GM12878 (cell line): Measurements from ENCODE around the gene KCNMB2. TPM values are rescaled to one million over a fixed set of nuclear protein-coding genes. Genes with fewer than 3 reads are reported as not detected.

Experiments used
- ATAC-seq: fragments of 200-7000 bp; cut with Tn5 transposase; 3 replicates; pipeline ENCODE4 v1.9.1; 2020; ENCODE audit warnings: mild to moderate bottlenecking, moderate library complexity
- BruUV-seq: library from RNA; stranded (reverse); fragments of 400-500 nt; replicated peaks from 2 replicates; lab custom pipeline; 2021; lab: Mats Ljungman, UMichigan
- CTCF ChIA-PET: fragments of 300-600 bp; sonication (Branson Sonifier 250); formaldehyde crosslinking; extraction: SDS; loops from one replicate; lab custom pipeline; 2021; ENCODE audit warnings: inconsistent platforms; lab: Yijun Ruan, JAX
- POLR2A ChIA-PET: fragments of 350-600 bp; formaldehyde crosslinking; extraction: SDS; loops from one replicate; lab custom pipeline; 2021; ENCODE audit warnings: inconsistent platforms; lab: Charles Lee
- RAD21 ChIA-PET: fragments of 300-600 bp; sonication (Branson Sonifier 250); formaldehyde crosslinking; loops from one replicate; lab custom pipeline; 2023; ENCODE audit warnings: antibody characterized with exemption; ENCODE audit not compliant: unreplicated experiment; lab: Charles Lee
- SMC1A ChIA-PET: fragments of 300-600 bp; sonication (Branson Sonifier 250); formaldehyde crosslinking; loops from one replicate; lab custom pipeline; 2023; ENCODE audit not compliant: unreplicated experiment, uncharacterized antibody; lab: Charles Lee
- DNase-seq: peaks from one replicate; pipeline ENCODE4 v3.0.0-alpha.2; 2011; ENCODE audit warnings: low read depth, low spot score
- FAIRE-seq: peaks from 3 replicates; lab custom pipeline; 2011; peaks lifted over from hg19 to GRCh38; lab: Jason Lieb, UNC
- H2AFZ ChIP-seq: 2 replicates; pipeline ENCODE4 v1.6.0; 2011; ENCODE audit warnings: low read depth, low read length, control low read depth; ENCODE audit not compliant: control insufficient read depth
- H3K27ac ChIP-seq: 2 replicates; pipeline ENCODE4 v1.5.1; 2011; ENCODE audit warnings: control low read depth; ENCODE audit not compliant: control insufficient read depth, insufficient read depth
- H3K27me3 ChIP-seq, 2 experiments: replicated peaks in 1 of 2; 2 replicates each; pipeline versions ENCODE4 v1.6.0 to v1.6.1; 2011; ENCODE audit warnings: low read length in 1 of 2; ENCODE audit not compliant: control insufficient read depth in 2 of 2, insufficient read depth in 2 of 2
- H3K36me3 ChIP-seq, 2 experiments: 2 replicates each; pipeline ENCODE4 v1.5.1; 2011; ENCODE audit warnings: low read length in 1 of 2; ENCODE audit not compliant: control insufficient read depth in 2 of 2, insufficient read depth in 2 of 2
- H3K4me1 ChIP-seq: 2 replicates; pipeline ENCODE4 v1.6.1; 2011; ENCODE audit warnings: mild to moderate bottlenecking, low read length, moderate library complexity, mixed read lengths; ENCODE audit not compliant: control insufficient read depth, insufficient read depth
- H3K4me2 ChIP-seq: 2 replicates; pipeline ENCODE4 v1.6.0; 2011; ENCODE audit warnings: control low read depth; ENCODE audit not compliant: control insufficient read depth, insufficient read depth
- H3K4me3 ChIP-seq: fragments of 200-600 bp; sonication (generic); 2 replicates; pipeline ENCODE4 v1.5.1; 2016
- H3K79me2 ChIP-seq: 2 replicates; pipeline ENCODE4 v1.6.0; 2011; ENCODE audit warnings: low read length; ENCODE audit not compliant: control insufficient read depth, insufficient read depth
- H3K9ac ChIP-seq: 2 replicates; pipeline ENCODE4 v1.8.0; 2011; ENCODE audit warnings: low read length, control low read depth, mixed read lengths; ENCODE audit not compliant: control insufficient read depth, insufficient read depth
- H3K9me3 ChIP-seq: replicated peaks from 3 replicates; pipeline ENCODE4 v1.5.1; 2011; ENCODE audit warnings: mild to moderate bottlenecking, low read length; ENCODE audit not compliant: control insufficient read depth, insufficient read depth
- H4K20me1 ChIP-seq: 2 replicates; pipeline ENCODE4 v1.6.0; 2011; ENCODE audit not compliant: control insufficient read depth, insufficient read depth
- BACH1 ChIP-seq: fragments of 450-650 bp; IDR thresholded peaks from 2 replicates; pipeline ENCODE4 v1.6.1; 2017; ENCODE audit warnings: mild to moderate bottlenecking, borderline replicate concordance
- CHD1 ChIP-seq: IDR thresholded peaks from 2 replicates; pipeline ENCODE4 v1.6.1; 2012; ENCODE audit warnings: low read depth, low read length, improper control_type of control experiment
- ETV6 ChIP-seq, 2 experiments: fragments of 450-650 bp in 1 of 2; IDR thresholded peaks in 1 of 2; conservative IDR thresholded peaks in 1 of 2; 2 replicates each; pipeline ENCODE4 v1.6.1; 2014; ENCODE audit warnings: antibody characterized with exemption in 1 of 2, borderline replicate concordance in 1 of 2, low read depth in 1 of 2, mild to moderate bottlenecking in 1 of 2, moderate library complexity in 1 of 2
- NBN ChIP-seq: fragments of 450-650 bp; IDR thresholded peaks from 2 replicates; pipeline ENCODE4 v1.6.1; 2016
- RAD51 ChIP-seq: fragments of 450-650 bp; IDR thresholded peaks from 2 replicates; pipeline ENCODE4 v1.6.1; 2016; ENCODE audit warnings: moderate library complexity, mild to moderate bottlenecking, inconsistent platforms
- RBBP5 ChIP-seq: fragments of 200-600 bp; sonication (generic); conservative IDR thresholded peaks from 2 replicates; pipeline ENCODE4 v1.6.1; 2016
- RCOR1 ChIP-seq: conservative IDR thresholded peaks from 2 replicates; pipeline ENCODE4 v1.6.1; 2012; ENCODE audit warnings: low read depth, low read length, improper control_type of control experiment
- SMC3 ChIP-seq: IDR thresholded peaks from 2 replicates; pipeline ENCODE4 v1.6.1; 2011; ENCODE audit warnings: low read length, improper control_type of control experiment, borderline replicate concordance
- STAT3 ChIP-seq: IDR thresholded peaks from 2 replicates; pipeline ENCODE4 v1.6.1; 2011; ENCODE audit warnings: low read depth, low read length, improper control_type of control experiment
- TBL1XR1 ChIP-seq: IDR thresholded peaks from 2 replicates; pipeline ENCODE4 v1.6.1; 2012; ENCODE audit warnings: low read depth, low read length, improper control_type of control experiment
- WGBS: methylation state at CpG from one replicate; pipeline ENCODE4 v1.1.6; 2016; ENCODE audit warnings: low lambda C conversion rate; ENCODE audit not compliant: insufficient replicate concordance, insufficient coverage; ENCODE audit errors: missing lambda C conversion rate; 5-methylcytosine and 5-hydroxymethylcytosine counted together
- in situ Hi-C: fragments of 300-500 bp; cut with MboI; formaldehyde crosslinking; loops from 9 replicates; pipeline ENCODE4 v1.14.3; 2018; ENCODE audit warnings: mixed read lengths
- intact Hi-C: fragments of 100-400 bp; cut with micrococcal nuclease; formaldehyde crosslinking; loops from one replicate; pipeline ENCODE4 v1.14.2; 2022; ENCODE audit not compliant: unreplicated experiment
- polyA plus RNA-seq, 11 experiments: library from polyadenylated mRNA; depleted of rRNA in 4 of 11; unstranded in 6 of 11; stranded (reverse) in 5 of 11; fragments of >200 nt; fragmentation: Nextera tagmentation in 4 of 11; fragmentation: Illumina TruSeq in 1 of 11; extraction: Ambion mirVana in 4 of 11; extraction: Trizol in 1 of 11; gene quantifications; 1 replicate in 1 of 11; 2 replicates in 10 of 11; pipeline versions ENCODE4 v1.2.1 to v1.2.3, GENCODE V29; 2011 to 2016; ENCODE audit warnings: inconsistent platforms in 2 of 11, missing spikeins in 2 of 11, low read depth in 1 of 11
- total RNA-seq, 4 experiments: library from RNA; depleted of rRNA in 3 of 4; stranded (reverse); fragments of >200 nt in 3 of 4; fragmentation: Illumina TruSeq in 1 of 4; extraction: Trizol in 1 of 4; gene quantifications; 2 replicates each; pipeline versions ENCODE4 v1.2.1 to v1.2.3, GENCODE V29; 2013 to 2021
- TF ChIP-seq, protein P1 (sequence below): fragments of 450-650 bp; IDR thresholded peaks from 2 replicates; pipeline ENCODE4 v1.6.1; 2018; ENCODE audit warnings: borderline replicate concordance, mild to moderate bottlenecking; ENCODE audit not compliant: partially characterized antibody
- TF ChIP-seq, protein P2 (sequence below): fragments of 450-650 bp; IDR thresholded peaks from 2 replicates; pipeline ENCODE4 v1.6.1; 2018; ENCODE audit warnings: mild to moderate bottlenecking, low read depth, moderate library complexity; ENCODE audit not compliant: partially characterized antibody
- TF ChIP-seq, protein P3 (sequence below): fragments of 450-650 bp; IDR thresholded peaks from 2 replicates; pipeline ENCODE4 v1.6.1; 2017; ENCODE audit warnings: antibody characterized with exemption, mild to moderate bottlenecking, moderate library complexity

The KCNMB2 gene
- total and polyA plus RNA-seq, 10 of the 15 experiments (the other 5 are each of a cell fraction or from before 2014, with no cell fraction given), result 0.22 to 18.8 (median 11.0) TPM

DNA sequence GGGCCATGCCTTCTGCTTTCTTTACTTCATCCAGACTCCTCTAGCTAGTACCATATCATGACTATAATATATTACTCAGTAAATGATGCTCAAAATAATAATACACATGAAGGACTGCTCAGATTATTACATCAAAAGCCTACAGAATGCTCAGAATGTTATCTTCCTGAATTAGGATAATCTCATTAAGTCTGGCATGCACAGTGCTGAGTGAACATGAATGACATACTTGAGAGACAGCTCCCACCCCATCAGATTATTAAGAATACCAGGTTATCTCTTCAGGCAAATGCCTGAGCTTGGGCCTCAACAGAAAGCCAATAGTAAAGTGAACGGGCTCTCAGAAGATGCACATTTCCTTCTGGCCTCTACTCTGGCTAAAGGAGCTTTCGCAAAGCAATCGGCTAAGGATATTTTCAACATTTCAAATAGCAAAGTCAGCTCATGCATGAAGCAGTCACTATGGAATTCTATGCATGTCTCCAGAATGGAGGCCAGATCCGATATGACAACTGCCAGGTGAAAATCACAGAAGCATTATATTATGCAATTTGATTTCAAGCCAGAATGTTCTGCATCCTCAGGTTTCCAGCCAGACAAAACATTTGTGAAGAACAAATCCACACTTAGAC, 122.6 kb downstream of the KCNMB2 start:
- no TSS peak for BruUV-seq
- DNase-seq, result no peak
- FAIRE-seq, result no peak
- RAD21 ChIA-PET, result interaction anchor here (0.7 to 1.4 kb wide), 2 partner anchors 16 to 19 kb away, joined by 3 to 4 read pairs; no protein-coding TSS in a partner anchor
- TF ChIP-seq SMC3 (no peak), ETV6 (conservative IDR thresholded peaks at IDR 0.05 in 1 of 2, IDR thresholded peaks at IDR 0.05 in 1 of 2; ENCODE audit: borderline replicate concordance in 1 of 2, low read depth in 1 of 2) (no peak), CHD1 (no peak), BACH1 (no peak), TBL1XR1 (no peak), RCOR1 (no peak), RAD51 (no peak), STAT3 (no peak), RBBP5 (no peak), NBN (no peak)
- TF ChIP-seq, protein P1, sequence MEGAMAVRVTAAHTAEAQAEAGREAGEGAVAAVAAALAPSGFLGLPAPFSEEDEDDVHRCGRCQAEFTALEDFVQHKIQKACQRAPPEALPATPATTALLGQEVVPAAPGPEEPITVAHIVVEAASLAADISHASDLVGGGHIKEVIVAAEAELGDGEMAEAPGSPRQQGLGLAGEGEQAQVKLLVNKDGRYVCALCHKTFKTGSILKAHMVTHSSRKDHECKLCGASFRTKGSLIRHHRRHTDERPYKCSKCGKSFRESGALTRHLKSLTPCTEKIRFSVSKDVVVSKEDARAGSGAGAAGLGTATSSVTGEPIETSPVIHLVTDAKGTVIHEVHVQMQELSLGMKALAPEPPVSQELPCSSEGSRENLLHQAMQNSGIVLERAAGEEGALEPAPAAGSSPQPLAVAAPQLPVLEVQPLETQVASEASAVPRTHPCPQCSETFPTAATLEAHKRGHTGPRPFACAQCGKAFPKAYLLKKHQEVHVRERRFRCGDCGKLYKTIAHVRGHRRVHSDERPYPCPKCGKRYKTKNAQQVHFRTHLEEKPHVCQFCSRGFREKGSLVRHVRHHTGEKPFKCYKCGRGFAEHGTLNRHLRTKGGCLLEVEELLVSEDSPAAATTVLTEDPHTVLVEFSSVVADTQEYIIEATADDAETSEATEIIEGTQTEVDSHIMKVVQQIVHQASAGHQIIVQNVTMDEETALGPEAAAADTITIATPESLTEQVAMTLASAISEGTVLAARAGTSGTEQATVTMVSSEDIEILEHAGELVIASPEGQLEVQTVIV, result no peak
- TF ChIP-seq, protein P2, sequence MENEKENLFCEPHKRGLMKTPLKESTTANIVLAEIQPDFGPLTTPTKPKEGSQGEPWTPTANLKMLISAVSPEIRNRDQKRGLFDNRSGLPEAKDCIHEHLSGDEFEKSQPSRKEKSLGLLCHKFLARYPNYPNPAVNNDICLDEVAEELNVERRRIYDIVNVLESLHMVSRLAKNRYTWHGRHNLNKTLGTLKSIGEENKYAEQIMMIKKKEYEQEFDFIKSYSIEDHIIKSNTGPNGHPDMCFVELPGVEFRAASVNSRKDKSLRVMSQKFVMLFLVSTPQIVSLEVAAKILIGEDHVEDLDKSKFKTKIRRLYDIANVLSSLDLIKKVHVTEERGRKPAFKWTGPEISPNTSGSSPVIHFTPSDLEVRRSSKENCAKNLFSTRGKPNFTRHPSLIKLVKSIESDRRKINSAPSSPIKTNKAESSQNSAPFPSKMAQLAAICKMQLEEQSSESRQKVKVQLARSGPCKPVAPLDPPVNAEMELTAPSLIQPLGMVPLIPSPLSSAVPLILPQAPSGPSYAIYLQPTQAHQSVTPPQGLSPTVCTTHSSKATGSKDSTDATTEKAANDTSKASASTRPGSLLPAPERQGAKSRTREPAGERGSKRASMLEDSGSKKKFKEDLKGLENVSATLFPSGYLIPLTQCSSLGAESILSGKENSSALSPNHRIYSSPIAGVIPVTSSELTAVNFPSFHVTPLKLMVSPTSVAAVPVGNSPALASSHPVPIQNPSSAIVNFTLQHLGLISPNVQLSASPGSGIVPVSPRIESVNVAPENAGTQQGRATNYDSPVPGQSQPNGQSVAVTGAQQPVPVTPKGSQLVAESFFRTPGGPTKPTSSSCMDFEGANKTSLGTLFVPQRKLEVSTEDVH, result no peak
- TF ChIP-seq, protein P3, sequence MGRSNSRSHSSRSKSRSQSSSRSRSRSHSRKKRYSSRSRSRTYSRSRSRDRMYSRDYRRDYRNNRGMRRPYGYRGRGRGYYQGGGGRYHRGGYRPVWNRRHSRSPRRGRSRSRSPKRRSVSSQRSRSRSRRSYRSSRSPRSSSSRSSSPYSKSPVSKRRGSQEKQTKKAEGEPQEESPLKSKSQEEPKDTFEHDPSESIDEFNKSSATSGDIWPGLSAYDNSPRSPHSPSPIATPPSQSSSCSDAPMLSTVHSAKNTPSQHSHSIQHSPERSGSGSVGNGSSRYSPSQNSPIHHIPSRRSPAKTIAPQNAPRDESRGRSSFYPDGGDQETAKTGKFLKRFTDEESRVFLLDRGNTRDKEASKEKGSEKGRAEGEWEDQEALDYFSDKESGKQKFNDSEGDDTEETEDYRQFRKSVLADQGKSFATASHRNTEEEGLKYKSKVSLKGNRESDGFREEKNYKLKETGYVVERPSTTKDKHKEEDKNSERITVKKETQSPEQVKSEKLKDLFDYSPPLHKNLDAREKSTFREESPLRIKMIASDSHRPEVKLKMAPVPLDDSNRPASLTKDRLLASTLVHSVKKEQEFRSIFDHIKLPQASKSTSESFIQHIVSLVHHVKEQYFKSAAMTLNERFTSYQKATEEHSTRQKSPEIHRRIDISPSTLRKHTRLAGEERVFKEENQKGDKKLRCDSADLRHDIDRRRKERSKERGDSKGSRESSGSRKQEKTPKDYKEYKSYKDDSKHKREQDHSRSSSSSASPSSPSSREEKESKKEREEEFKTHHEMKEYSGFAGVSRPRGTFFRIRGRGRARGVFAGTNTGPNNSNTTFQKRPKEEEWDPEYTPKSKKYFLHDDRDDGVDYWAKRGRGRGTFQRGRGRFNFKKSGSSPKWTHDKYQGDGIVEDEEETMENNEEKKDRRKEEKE, result no peak
- TF ChIP-seq, all 136 proteins: peak for 0
- Histone ChIP-seq H3K4me2 (no peak overlapping the region), H3K9ac (no peak overlapping the region), H3K27me3 (no peaks in the 10 kb centered on the region), H3K27ac (no peak overlapping the region), H3K9me3 (peaks cover 2% of the 10 kb centered on the region; the same call in 1 of the 3 replicates), H2AFZ (no peak overlapping the region), H4K20me1 (no peaks in the 10 kb centered on the region), H3K4me1 (no peaks in the 10 kb centered on the region; the same call in 1 of the 2 replicates), H3K4me3 (no peak overlapping the region), H3K36me3 (no peaks in the 10 kb centered on the region), H3K79me2 (no peaks in the 10 kb centered on the region)
- 84% methylated on average over 4 of the region's 4 CpGs for WGBS
- in situ Hi-C loops (no loop called here), intact Hi-C loops (no loop called here)
- CTCF ChIA-PET, result interaction anchor here (1.5 kb wide), 1 partner anchor 12 kb away, joined by 3 read pairs; no protein-coding TSS in a partner anchor
- ATAC-seq, result no peak
- POLR2A ChIA-PET, result no interaction called here
- SMC1A ChIA-PET, result interaction anchor here (1.0 to 1.3 kb wide), 2 partner anchors 8 to 222 kb away, joined by 3 to 4 read pairs; no protein-coding TSS in a partner anchor
